ENCODE data around the gene RAB32.

RAB32 gene

DNA sequence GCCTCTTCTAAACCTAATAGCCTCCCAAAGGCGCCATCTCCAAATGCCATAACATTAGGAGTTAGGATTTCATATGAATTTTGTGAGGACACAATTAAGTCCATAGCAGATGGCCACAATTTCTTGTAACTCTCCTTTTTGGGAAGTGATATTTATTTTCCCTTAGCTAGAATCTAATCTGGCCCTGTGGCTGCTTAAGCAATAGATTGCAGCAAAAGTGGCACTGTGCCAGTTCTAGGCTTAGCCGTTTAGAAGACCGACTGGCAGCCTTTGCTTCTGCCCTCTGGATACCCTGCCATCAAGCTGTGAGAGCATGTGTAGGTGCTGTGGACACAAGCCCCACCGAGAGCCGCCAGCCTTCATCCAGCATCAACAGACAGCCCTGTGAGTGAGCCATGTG lies 39.2 kb downstream of the RAB32 start:
- peak in 6 of 56 donors; percentile 1 to 34 (median 7) for DNase-seq

DNA sequence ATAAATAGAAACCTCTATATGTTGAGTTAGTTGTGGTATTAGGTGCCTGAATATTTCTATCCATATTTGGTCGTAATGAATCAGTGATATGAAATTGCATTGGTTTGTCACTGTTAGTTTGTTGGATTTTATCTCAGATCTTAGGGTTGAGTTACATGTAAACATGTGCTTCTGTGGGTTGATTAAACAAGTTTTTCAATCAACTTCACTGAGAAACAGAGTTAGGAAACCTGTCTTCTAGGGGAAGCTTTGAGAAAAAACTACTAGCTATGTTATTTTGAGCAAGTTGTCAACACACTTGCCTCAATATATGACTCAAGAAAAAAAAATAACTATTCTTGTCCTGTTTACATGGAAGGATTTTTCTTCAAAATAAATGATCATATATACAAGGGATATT lies 40.3 kb downstream of the RAB32 start:
- DNase-seq = no peak

DNA sequence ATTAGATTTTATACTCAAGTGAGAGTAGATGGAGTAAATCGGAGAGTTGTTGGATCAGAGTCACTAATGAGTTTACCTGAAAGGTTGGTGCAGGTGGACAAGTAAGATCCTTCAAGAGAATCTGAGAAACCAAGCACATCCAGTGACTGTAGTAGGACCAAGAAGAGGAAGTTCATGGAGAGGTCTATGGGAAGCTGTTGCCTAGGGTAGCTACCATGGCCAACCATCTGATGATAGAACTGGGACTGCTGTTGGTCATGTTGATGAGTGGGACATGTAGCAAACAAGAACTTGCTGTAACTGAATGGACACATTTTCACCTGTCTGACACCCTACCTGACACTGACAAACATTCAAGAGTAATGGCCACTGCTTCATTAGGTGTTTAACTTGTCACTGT lies 43.8 kb downstream of the RAB32 start:
- no peak for DNase-seq

DNA sequence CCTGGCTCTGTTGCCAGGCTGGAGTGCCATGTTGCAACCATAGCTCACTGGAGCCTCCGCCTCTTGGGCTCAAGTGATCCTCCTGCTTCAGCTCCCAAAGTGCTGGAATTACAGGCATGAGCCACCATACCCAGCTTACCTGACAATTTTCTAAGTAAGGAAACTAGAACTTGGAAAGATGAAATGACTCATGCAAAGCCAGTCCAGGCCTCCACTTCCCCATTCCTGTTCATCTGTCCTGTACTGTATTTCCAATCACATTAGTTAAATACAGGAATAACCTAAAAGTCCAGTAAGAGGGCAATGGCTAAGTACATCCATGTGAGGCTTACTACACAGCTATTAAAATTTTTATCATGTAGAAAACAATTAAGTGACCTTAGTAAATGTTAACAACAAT lies 46.9 kb downstream of the RAB32 start:
- no peak for DNase-seq

DNA sequence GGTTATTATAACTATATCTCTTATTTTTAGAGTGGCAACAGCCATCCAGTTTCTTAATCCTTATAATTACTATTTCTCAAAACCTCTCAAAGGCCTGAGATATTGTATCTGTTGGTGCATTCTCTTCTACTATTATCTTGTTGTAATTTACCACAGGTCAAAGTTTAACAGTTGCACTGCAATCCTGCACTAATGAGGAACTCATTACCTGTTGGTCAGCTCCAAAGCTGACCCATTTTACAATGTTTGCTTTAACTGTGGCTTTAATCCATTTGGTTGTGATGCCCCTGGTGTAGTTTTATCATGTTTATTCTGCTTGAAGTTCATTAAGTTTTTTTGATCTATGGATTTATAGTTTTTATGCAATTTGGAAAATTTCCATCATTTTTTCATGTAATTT lies 48.8 kb downstream of the RAB32 start:
- DNase-seq = no peak

DNA sequence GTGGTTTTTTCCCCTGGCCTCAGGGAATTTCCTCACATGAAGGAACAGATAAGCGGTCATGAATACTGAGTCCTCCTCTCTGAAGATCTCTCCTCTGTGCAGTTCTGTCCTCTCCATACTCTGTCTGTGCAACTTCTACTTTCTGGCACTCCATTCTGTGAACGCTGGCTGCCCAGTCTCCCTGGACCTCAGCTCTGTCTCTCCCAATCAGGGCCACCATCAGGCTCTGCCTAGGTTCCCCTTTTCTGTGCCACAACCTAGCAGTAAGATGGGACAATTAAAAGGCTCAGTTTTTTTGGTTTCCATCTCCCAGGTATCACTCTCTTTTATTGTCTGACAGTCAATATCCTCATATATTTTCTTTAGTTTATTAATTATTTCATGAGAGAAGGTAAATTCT lies 50.4 kb downstream of the RAB32 start:
- peak in 4 of 56 donors; percentile 3 to 15 (median 8) for DNase-seq

DNA sequence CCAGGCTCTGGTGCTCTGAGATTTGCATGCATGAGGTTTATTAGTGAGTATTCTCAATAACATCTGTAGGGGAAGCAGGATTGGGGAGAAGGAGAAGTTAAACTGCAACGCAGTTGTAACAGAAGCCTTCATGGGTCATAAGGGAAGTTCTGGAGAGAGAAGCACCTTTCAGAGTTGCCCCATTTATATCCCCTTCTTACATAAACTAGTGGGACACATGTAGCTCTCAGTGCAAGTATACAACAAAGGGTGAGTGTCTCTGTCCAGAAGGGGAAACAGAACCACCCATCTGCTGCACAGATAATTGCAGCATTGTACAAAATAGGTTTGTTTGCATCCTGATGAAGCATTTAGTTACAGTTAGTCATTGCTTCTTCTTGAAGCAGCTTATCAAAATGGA lies 50.9 kb downstream of the RAB32 start:
- no peak for DNase-seq

DNA sequence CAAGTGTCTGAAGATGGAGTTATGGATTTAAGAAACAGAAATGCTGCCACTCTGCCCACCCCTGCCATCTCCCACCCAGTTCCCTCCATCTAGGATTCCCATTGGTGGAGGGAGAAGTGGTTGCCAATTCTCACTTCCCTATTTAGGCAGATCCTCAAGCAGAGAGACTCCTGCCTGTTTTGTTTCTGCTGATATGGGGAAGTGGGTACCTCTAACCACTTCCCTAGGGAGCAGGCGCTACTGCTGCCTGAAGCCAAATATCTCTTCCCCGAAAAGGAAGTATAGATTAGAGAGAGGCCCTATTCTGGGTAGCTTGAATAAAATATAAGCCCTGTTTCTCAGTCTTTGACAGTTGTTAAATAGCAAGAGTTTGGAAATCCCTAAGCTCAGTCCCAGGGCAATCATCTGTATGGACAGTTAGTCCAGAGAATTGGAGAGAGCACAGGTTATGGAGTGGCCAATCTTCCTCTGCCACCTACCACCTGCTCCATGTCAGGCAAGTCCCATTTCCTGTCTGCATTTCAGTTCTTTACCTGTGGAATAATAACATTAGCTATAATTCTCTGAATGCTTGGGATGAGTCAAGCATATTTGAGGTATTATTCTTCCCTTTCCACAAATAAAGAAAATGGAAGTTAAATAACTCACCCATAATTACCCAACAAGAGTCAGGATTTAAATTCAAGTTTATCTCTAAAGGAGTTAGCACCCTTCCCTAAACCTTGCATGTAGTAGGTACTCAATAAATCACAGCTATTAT lies 52.5 kb downstream of the RAB32 start:
- peak in 5 of 56 donors; percentile 2 to 16 (median 12) for DNase-seq

DNA sequence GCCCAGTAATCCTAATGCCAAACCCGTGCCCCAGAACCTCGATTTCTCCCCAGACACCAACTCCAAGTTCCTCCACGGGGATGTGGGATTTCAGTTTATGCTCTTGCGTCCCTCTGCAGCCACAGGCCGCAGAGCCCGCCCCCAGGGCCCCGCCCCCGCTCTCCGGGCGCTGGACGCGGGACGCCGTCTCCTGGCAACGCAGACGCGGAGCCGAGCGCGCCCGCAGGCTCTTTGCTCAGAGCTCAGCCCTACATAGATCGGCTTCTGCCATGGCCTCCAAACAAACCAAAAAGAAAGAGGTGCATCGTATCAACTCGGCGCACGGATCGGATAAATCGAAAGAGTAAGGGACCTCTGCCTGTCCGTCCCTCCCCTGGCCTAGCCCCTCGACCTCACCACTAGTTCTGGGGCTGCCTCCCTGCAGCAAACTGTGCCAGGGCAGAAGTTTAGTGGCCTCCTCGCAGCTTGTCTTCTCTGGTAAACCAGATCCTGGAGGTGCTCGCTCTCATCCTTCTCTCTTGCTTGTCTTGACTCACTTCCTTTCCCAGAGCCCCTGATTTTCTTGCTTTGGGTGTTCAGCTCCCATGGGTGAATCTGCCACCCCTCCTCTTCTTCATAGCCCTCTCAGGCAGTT lies 55.3 kb downstream of the RAB32 start, which contains the start of gene ADGB:
Gene ADGB (plus strand): TSS at position 201 of the 634 bp plus-strand sequence. CDS start 69 bp downstream, at position 270.
- peak in 16 of 56 donors; percentile 1 to 51 (median 12) for DNase-seq

DNA sequence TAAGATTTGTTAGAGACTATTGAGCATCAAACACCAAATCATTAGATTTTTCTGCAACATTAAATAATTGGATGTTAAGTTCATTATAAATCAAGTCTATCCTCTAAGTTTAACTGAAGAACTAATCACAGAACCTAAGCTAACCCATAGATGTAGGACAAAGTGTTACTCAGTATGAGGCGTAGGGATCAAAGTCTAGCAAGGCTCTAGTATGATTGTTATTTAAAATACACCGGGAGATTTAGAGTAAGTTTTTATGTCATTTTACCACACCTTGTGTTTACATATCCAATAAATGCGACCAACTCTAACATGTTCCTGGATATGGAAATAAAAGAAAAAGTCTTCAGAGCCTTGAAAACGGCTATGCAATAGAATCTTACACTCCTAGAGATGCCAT lies 57.7 kb downstream of the RAB32 start:
- DNase-seq = no peak

DNA sequence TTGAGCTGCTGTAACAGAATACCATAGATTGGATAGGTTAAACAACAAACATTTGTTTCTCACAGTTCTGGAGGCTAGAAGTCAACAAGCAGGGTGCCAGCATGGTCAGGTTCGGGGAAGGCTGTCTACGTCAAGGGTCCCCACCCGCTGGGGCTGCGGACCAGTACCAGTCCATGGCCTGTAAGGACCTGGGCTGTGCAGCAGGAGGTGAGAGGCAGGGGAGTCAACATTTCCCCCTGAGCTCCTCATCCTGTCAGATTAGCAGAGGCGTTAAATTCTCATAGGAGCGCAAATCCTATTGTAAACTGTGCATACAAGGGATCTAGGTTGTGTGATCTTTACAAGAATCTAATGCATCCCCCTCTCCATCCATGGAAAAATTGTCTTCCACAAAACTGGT lies 58.9 kb downstream of the RAB32 start:
- DNase-seq = no peak
